ENCODE data around the gene OSCP1. TPM values are rescaled to one million over a fixed set of nuclear protein-coding genes. Genes with fewer than 3 reads are reported as not detected.

The OSCP1 gene
- total RNA-seq, 4 donors from 2014 or later, result 8.2 to 10.8 (median 9.6) TPM

GRCh38 chr1:36402504-36402890 lies 47.8 kb downstream of the OSCP1 start:
- no peak for DNase-seq (ENCODE audit: extremely low spot score)
- 87% methylated on average over 4 of the region's 4 CpGs for WGBS
- H3K27me3 ChIP-seq, result no peaks in the 10 kb centered on the region
- no peak for TF ChIP-seq EP300 (IDR thresholded peaks at IDR 0.05)
- no peak for TF ChIP-seq POLR2AphosphoS5 (IDR thresholded peaks at IDR 0.05)
- TF ChIP-seq CTCF (IDR thresholded peaks at IDR 0.05), result no peak
- no peak for TF ChIP-seq POLR2A (IDR thresholded peaks at IDR 0.05; ENCODE audit: low read depth)
- peaks cover 5 to 10% (median 8%) of the 10 kb centered on the region in 4 donors for H3K4me1 ChIP-seq
- H3K36me3 ChIP-seq, result no peaks in the 10 kb centered on the region
- intact Hi-C loops (cut with DNase I), result no loop called here
- H3K27ac ChIP-seq (replicated peaks in 1 of 4), result no peak overlapping the region
- no peak overlapping the region for H3K4me3 ChIP-seq
- H3K9me3 ChIP-seq, result no peaks in the 10 kb centered on the region

DNA sequence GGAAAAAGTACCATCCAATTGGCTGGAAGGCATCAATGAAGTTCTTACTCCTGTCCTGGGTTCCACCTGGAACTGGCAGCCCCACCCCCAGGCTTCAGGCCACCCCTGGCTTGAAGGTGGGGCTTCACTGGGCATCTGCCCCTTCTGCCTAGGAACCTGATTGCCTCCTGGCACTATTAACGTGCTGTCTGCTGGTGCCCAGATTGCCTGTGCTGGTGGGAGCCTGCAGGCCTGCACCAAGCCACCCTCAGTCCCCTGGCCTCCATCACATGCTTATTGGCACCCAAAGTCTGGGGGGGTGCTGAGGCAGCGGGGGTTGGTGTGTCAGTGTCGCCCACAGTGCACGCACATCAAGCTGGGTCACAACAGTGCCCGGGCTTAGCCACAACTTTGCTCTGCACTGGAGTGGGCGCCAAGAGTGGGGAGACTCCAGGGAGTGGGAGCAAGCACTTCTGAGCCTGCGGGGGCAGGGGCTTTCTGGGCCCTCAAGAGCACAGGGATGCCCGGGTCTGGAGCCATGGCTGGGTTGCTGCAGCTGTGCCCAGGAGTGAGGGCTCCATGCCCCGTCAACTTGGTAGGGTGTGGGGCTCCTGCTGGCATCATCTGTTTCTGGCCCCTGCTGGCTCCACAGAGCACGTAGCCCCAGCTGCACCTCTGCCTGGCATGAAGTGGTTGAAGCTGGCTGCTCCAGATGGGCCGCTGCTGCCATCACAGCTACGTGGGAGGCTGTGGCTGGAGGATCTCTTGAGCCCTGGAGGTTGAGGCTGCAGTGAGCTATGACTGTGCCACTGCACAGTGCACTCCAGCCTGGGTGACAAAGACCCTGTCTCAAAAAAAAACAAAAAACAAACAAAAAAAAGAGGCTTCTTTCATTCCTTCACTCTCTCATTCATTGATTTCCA lies 48.4 kb downstream of the OSCP1 start:
- Histone ChIP-seq H3K4me1 (peaks cover 5 to 13% (median 12%) of the 10 kb centered on the region in 4 donors), H3K36me3 (no peaks in the 10 kb centered on the region), H3K27ac (replicated peaks in 1 of 4) (peak overlapping the region in 2 of 4 donors; percentile 20 to 25), H3K9me3 (no peaks in the 10 kb centered on the region), H3K27me3 (no peaks in the 10 kb centered on the region), H3K4me3 (peak overlapping the region in 2 of 4 donors; percentile 23 to 37)
- 100% methylated on average over 3 of the region's 12 CpGs for WGBS
- no peak for TF ChIP-seq EP300 (IDR thresholded peaks at IDR 0.05)
- no peak for TF ChIP-seq CTCF (IDR thresholded peaks at IDR 0.05)
- TF ChIP-seq POLR2AphosphoS5 (IDR thresholded peaks at IDR 0.05), result no peak
- no peak for TF ChIP-seq POLR2A (IDR thresholded peaks at IDR 0.05; ENCODE audit: low read depth)
- DNase-seq (ENCODE audit: extremely low spot score), result no peak
- intact Hi-C loops (cut with DNase I), result no loop called here

GRCh38 chr1:36400825-36401601 lies 49.2 kb downstream of the OSCP1 start:
- peak; percentile 96 for DNase-seq (ENCODE audit: extremely low spot score)

GRCh38 chr1:36400514-36400824 lies 49.8 kb downstream of the OSCP1 start:
- 87% methylated on average over 9 of the region's 10 CpGs for WGBS
- no peak overlapping the region for H3K4me3 ChIP-seq
- no peaks in the 10 kb centered on the region for H3K9me3 ChIP-seq
- intact Hi-C loops (cut with DNase I), result no loop called here
- H3K4me1 ChIP-seq, result peaks cover 17 to 27% (median 25%) of the 10 kb centered on the region in 4 donors
- DNase-seq (ENCODE audit: extremely low spot score), result no peak
- peak overlapping the region in 2 of 4 donors; percentile 10 to 35 for H3K27ac ChIP-seq (replicated peaks in 1 of 4)
- H3K36me3 ChIP-seq, result no peaks in the 10 kb centered on the region
- H3K27me3 ChIP-seq, result no peaks in the 10 kb centered on the region
- TF ChIP-seq POLR2AphosphoS5 (IDR thresholded peaks at IDR 0.05) (no peak), CTCF (IDR thresholded peaks at IDR 0.05) (no peak), EP300 (IDR thresholded peaks at IDR 0.05) (no peak), POLR2A (IDR thresholded peaks at IDR 0.05; ENCODE audit: low read depth) (no peak)

More at GRCh38 chr1:36400825-36401601, 49.2 kb downstream of the OSCP1 start:
- no peaks in the 10 kb centered on the region for H3K27me3 ChIP-seq
- intact Hi-C loops (cut with DNase I), result no loop called here
- TF ChIP-seq EP300 (IDR thresholded peaks at IDR 0.05) (no peak), POLR2A (IDR thresholded peaks at IDR 0.05; ENCODE audit: low read depth) (peak; percentile 14), CTCF (IDR thresholded peaks at IDR 0.05) (no peak), POLR2AphosphoS5 (IDR thresholded peaks at IDR 0.05) (peak; percentile 28)
- H3K9me3 ChIP-seq, result no peaks in the 10 kb centered on the region
- peaks cover 13 to 22% (median 20%) of the 10 kb centered on the region in 4 donors for H3K4me1 ChIP-seq
- H3K4me3 ChIP-seq, result peak overlapping the region in 2 of 4 donors; percentile 23 to 37
- H3K36me3 ChIP-seq, result no peaks in the 10 kb centered on the region
- peak overlapping the region in 3 of 4 donors; percentile 20 to 35 (median 25) for H3K27ac ChIP-seq (replicated peaks in 1 of 4)
- 79% methylated on average over 14 of the region's 22 CpGs for WGBS

Measured in esophagus muscularis mucosa (tissue), 4 donors.